HG02588 (cell line): ENCODE data around the gene LEFTY1.
"Not testable (repeated sequence)": the region's sequence is repeated elsewhere in the genome, so short reads cannot be mapped to it uniquely, and the experiment has no call there.

ENCODE experiments used
- ATAC-seq: cut with Tn5 transposase; IDR thresholded peaks from one replicate; pipeline ENCODE4 v1.9.1; 2021; ENCODE audit warnings: mild to moderate bottlenecking, moderate library complexity; ENCODE audit not compliant: unreplicated experiment

The LEFTY1 gene

DNA sequence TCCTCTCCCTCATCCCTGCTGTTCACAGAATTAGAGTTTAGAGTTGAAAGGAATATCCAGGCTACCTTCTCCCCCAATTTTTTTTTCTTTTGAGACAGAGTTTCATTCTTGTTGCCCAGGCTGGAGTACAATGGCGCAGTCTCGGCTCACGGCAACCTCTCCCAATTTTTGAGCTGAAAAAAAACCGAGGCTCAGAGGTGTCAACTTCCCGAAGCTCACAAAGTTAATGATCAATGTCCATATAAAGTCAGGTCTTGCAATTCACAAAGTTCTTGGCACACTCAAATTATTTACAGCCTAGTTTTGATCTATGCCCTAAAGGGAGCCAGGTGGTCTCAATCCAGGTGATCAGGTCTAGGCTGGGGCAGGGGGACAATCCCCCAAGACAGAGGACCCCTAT lies 797 bp upstream of the LEFTY1 start:
- no peak for ATAC-seq

DNA sequence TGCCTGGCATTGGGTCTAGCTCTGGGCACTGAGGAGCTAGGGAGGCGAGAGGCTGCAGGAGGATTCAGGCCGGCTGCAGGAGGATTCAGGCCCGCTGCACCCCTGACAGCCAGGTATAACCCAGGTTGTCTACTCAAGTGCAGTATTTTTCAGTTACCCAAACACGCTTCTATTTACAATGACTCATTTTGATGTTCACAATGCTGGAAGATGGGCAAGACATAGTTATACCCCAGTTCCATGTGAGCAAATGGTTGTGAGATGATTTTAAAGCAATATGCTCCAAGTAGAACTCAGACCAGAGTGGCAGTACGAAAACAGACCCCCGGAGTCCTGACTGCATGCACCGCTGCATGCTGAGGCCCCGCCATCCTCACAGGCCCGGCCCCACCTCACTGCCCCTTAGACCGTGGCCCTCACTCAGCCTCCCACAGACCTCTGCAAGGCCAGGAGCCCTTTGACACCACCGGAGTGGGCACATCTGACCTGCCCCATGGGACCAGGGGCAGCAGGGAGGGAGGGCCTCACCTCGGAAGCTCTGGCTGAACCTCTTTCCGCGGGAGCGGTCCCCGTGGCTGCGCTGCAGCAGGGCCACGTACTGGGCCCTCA lies 553 bp downstream of the LEFTY1 start:
- no peak for ATAC-seq

- ATAC-seq, result not testable (repeated sequence)
Observed at GRCh38 chr1:225887554-225888288, 1.2 kb downstream of the LEFTY1 start.

DNA sequence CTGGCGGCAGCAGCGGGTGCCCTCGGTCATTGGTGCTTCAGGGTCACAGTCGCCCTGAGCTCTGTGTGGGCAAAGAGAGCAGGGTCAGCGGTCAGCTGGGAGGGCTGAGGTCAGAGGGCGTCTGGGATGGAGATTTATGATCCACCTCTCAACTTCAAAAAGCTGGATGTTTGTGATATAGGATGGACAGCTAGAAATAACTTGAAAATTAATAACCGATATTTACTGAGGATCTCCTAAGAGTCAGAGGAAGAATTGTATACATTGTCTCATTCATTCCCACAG lies 2.0 kb downstream of the LEFTY1 start:
- ATAC-seq, result no peak

DNA sequence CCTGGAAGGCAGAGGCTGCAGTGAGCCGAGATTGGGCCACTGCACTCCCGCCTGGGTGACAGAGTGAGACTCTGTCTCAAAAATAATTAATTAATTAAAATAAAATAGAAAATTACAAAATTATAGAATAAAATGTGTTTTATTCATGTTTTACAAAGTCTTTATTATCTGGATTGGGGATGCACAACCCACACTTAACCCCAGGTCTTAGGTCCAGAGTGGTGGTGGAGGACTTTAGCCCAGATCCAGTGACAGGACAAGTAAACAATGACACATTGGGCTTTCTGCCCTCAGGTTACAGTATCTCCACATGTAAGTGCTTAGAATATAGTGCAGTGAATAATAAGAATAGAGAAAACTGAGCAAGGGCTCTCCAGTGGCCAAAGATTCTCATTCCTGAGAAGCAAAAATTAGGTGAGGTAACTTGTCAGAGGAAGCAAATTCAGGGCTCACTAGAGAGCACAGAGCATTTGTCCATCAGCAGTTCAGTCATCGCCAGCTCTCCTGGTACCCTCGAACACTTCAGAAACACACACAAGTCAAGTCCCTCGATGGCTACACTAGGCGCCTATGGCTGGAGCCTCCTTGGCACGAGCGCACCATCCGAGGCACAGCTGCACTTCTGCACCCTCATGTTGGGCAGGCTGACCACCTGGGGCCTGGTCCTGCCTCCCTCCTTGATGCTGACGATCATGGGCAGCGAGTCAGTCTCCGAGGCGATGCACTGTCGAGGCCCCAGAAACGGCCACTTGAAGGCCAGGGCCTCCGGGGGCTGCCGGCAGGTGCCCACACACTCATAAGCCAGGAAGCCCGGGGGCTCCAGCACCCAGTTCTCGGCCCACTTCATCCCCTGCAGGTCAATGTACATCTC lies 2.6 kb downstream of the LEFTY1 start:
- ATAC-seq, result no peak

- ATAC-seq, result no peak
Observed at GRCh38 chr1:225885336-225885735, 3.6 kb downstream of the LEFTY1 start.

DNA sequence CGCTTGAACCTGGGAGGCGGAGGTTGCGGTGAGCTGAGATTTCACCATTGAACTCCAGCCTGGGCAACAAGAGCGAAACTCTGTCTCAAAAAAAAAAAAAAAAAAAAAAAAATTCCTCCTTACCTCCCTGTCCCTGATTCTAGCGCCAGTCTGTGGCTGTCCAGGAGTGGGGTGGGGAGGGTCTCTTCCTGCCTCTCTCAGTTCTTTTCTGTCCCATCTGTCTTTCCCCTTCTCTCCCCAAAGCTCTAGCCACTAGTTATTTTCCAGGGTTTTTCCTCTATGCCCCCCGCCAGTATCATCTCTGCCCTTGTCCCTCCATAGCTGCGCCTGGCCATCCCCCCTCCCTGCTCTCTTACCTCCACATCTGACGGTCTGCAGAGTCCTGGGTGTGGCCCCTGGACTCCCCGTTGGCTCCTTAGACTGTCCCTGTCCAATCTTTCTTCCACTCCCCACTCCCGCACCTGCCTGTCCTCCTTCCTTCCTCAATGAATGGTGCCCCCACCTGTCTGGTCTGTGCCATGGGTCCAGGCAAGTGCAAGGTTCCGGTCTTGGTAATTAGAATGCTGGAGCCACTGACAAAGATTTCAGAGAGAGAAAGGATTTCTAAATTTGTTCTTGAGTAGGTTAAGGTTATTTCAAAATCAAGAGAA lies 5.2 kb downstream of the LEFTY1 start:
- no peak for ATAC-seq

DNA sequence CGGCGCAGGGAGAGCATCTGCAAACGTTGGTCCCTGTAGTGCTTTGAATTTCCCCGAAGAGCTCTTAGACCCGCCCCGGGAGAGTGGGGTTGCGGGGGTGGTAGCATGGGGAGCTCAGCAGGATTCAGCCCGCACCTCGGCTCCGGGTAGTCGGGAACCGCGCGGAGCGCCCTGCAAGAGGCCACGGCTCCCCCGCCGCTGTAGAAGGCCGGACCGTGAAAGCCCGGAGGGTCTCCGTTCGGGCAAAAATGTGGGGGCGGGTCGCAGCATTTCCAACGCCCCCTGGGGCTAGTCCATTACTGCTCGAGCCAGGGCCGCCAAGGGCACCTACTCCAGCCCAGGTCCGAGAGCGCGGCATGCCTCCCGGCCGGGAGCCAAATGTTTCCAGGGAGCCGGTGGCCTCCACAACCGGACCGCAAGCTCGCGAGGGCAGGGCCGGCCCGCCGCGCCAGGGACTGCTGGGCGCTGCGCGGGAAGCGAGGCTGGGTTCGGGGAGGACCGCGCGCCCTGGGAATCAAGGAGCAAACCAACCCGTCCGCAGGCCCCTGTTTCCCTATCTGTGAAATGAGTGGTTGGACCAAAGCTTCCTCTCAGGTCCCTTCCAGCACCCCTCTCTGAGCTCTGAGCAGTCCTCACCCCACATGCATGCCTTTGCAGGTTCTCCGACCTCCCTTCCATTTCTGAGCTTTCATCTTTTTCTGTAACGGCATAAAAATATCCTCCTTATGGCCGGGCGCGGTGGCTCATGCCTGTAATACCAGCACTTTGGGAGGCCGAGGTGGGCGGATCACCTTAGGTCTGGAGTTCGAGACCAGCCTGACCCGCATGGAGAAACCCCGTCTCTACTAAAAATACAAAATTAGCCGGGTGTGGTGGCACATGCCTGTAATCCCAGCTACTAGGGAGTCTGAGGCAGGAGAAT lies 6.0 kb downstream of the LEFTY1 start:
- peak; percentile 29 for ATAC-seq

GRCh38 chr1:225881959-225882693 lies 6.8 kb downstream of the LEFTY1 start, which contains the start of gene TMEM63A:
Gene TMEM63A (minus strand): TSS chr1:225882380. CDS start chr1:225877580, 4,800 bp downstream.
- peak; percentile 77 for ATAC-seq

GRCh38 chr1:225881081-225881958 lies 7.6 kb downstream of the LEFTY1 start:
- peak; percentile 14 for ATAC-seq

GRCh38 chr1:225880636-225881035 lies 8.3 kb downstream of the LEFTY1 start:
- no peak for ATAC-seq

GRCh38 chr1:225880222-225880588 lies 8.7 kb downstream of the LEFTY1 start:
- no peak for ATAC-seq

- no peak for ATAC-seq
Observed at GRCh38 chr1:225879521-225880221, 9.3 kb downstream of the LEFTY1 start.

- ATAC-seq, result no peak
Observed at GRCh38 chr1:225878282-225878681, 10.7 kb downstream of the LEFTY1 start.

DNA sequence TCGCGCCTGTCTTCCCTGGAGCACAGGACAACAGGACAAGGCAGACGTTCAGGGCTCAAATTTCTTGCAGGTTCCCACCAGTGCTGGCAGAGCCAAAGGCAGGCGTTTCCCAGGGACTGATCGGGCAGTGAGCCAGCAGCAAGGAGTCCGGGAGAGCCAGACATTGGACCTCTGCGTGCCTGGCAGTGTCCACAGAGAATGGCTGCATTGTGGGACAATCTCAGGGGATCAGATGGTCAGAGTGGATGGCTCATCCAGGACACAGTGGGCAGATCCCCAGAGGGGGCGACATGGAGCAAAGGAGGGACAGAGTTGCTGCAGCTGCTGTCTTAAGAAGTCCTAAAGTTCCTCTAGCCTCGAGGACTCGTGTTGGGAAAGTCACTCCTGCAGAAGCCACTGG lies 11.4 kb downstream of the LEFTY1 start:
- ATAC-seq, result no peak

GRCh38 chr1:225876900-225877510 lies 11.9 kb downstream of the LEFTY1 start:
- ATAC-seq, result no peak

- no peak for ATAC-seq
Observed at GRCh38 chr1:225875044-225875815, 13.7 kb downstream of the LEFTY1 start.
